ENCODE measurements around the gene CD207.
"Not testable (repeated sequence)": the region's sequence is repeated elsewhere in the genome, so short reads cannot be mapped to it uniquely, and the experiment has no call there.

Gene CD207

GRCh38 chr2:70835643-70836042 is at the start of gene CD207:
Gene CD207, minus strand, starts transcription at chr2:70835816. Its CDS starts 40 bp downstream, at chr2:70835776.
- DNase-seq (ENCODE audit: low spot score), result no peak

GRCh38 chr2:70878543-70878942 is 42.9 kb upstream of the CD207 start:
- not testable (repeated sequence) for DNase-seq (ENCODE audit: low spot score)

GRCh38 chr2:70876138-70876537 is 40.5 kb upstream of the CD207 start:
- DNase-seq (ENCODE audit: low spot score), result not testable (repeated sequence)

- DNase-seq (ENCODE audit: low spot score), result no peak
Measured at GRCh38 chr2:70873541-70873940, 37.9 kb upstream of the CD207 start.

GRCh38 chr2:70871398-70872211 is 36.0 kb upstream of the CD207 start:
- peak; percentile 88 for DNase-seq (ENCODE audit: low spot score)

- no peak for DNase-seq (ENCODE audit: low spot score)
Measured at GRCh38 chr2:70870790-70871189, 35.2 kb upstream of the CD207 start.

- no peak for DNase-seq (ENCODE audit: low spot score)
Measured at GRCh38 chr2:70868970-70869369, 33.4 kb upstream of the CD207 start.

- peak; percentile 93 for DNase-seq (ENCODE audit: low spot score)
Measured at GRCh38 chr2:70861777-70862625, 26.4 kb upstream of the CD207 start.

DNA sequence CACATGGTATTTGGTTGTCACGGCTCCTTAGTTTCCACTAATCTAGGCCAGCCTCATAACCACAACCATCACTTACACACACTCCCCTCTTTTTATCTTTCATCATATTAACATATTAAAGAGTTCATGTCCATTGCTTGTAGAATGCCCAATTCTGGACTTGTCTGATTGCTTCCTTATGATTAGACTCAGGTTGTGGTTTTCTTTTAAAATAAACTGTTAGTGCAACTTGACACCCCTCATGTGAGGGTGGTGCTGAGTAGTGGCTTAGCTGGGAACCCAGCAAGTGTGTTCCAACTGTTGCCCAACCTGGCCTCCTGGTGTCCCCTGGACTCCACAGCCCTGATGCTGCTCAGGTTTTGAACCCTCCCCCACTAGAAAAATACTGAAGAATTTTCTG is 20.1 kb upstream of the CD207 start:
- no peak for DNase-seq (ENCODE audit: low spot score)

- no peak for DNase-seq (ENCODE audit: low spot score)
Measured at GRCh38 chr2:70854411-70854810, 18.8 kb upstream of the CD207 start.

GRCh38 chr2:70852824-70853223 is 17.2 kb upstream of the CD207 start:
- DNase-seq (ENCODE audit: low spot score), result no peak

DNA sequence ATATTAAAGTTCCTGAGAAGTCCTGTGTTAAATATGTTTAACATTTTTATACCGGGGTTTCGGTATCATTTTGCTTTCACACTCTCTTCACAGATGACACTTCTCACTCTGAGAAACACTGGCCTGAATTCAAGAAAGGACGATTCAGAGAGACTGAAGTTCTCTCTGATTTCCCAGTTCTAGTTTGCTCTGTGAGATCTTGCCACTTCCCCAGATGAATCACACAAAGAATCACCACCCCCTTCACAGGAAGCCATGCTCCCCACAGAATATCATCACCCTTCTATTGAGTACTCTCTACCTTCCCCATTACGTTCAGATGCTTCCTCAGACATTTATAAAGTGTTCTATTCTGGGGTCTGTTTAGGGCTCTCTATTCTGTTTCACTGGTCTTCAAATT is 16.1 kb upstream of the CD207 start:
- DNase-seq (ENCODE audit: low spot score), result peak; percentile 36

- DNase-seq (ENCODE audit: low spot score), result no peak
Measured at GRCh38 chr2:70850925-70851324, 15.3 kb upstream of the CD207 start.

DNA sequence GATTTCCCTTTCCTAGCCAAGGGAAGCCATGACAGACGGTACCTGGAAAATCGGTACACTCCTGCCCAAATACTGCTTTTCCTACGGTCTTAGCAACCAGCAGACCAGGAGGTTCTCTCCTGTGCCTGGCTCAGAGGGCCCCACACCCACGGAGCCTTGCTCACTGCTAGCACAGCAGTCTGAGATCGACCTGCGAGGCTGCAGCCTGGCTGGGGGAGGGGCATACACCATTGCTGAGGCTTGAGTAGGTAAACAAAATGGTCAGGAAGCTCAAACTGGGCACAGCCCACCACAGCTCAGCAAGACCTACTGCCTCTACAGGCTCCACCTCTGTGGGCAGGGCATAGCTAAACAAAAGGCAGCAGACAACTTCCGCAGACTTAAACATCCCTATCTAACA is 6.8 kb upstream of the CD207 start:
- DNase-seq (ENCODE audit: low spot score), result no peak

DNA sequence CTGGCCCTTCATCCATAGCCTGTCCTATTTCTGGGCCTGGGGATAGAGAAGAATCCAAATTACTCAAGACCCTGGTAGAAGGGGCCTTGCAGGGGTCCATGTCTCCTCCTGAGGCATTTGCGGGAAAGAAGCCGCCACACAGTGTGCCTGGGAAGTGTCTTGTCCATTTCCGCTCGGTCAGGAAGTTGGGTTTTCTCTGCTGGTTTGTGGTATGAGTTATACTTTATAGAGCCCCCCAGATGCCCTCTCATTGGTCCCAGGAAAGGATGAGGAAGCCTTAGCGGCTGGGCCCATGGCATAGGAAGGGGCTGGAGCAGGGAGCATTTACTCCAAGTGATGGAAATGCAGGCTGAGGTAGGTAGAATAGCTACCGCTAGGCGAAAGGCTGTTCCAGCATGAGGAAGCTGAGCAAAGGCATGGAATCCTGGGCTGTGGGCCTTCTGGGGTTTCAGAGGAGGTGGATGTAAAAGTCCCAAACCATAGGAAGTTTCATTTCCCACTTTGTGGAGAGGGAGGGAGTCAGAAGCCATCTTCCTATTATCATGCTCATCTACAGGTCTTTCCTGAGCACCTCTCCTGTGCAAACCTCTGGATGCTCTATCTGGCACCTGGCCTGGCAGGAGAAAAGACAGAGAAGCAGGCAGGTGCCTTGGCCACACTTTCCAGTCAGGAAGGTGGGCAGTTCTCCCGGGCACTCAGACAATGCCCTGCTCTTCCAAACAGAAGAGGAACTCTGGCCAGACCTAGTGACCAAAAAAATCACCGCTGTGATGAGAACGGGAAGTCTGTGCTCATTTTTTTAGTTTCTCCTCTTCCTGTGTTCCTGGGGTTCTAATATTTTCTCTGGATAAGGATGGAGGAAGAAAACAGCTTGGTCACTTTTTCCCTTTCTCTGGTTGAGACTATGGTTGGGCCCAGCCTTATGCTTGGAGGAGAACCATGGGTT is 2.6 kb upstream of the CD207 start:
- no peak for DNase-seq (ENCODE audit: low spot score)

- DNase-seq (ENCODE audit: low spot score), result no peak
Measured at GRCh38 chr2:70834881-70835280, 735 bp downstream of the CD207 start.

DNA sequence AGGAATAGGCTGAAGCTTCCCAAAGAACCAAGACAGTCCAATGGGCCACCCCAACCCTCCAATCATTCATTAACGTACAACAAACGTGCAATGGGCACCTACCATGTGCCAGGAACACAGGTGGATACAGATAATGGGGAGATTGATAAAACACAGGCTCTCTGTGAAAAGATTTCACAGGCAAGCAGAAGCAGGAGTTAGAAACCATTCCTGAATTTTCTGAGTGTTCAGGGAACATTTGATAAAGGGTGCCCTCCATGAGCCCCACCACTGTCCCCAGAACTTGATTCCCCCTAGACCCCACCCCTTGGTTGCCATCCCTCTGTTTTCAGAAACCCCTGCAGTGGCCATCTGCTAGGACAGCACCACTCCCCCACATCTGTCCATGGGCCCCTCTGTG is 1.5 kb downstream of the CD207 start:
- DNase-seq (ENCODE audit: low spot score), result no peak

- no peak for DNase-seq (ENCODE audit: low spot score)
Measured at GRCh38 chr2:70833246-70833645, 2.4 kb downstream of the CD207 start.

DNA sequence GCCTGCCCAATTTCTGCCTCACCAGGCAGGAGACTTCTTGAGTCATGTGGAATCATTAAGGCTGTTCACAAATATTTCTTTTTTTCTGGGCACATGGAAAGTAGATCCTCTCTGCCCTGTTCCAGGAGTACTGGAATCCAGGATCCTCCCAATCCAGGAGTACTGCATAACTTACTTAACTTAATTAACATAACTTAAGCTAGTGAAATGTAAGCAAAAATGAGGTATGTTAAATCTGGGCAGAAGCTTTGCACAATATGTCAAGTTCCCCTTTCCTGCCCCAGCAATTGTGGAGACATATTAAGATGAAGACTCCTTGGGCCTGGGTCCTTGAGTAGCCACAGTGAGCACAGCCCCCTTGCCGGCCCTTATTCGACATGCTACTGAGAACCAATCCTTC is 3.2 kb downstream of the CD207 start:
- DNase-seq (ENCODE audit: low spot score), result no peak

GRCh38 chr2:70831861-70832260 is 3.8 kb downstream of the CD207 start:
- no peak for DNase-seq (ENCODE audit: low spot score)

GRCh38 chr2:70830366-70830765 is 5.2 kb downstream of the CD207 start:
- DNase-seq (ENCODE audit: low spot score), result peak; percentile 34

DNA sequence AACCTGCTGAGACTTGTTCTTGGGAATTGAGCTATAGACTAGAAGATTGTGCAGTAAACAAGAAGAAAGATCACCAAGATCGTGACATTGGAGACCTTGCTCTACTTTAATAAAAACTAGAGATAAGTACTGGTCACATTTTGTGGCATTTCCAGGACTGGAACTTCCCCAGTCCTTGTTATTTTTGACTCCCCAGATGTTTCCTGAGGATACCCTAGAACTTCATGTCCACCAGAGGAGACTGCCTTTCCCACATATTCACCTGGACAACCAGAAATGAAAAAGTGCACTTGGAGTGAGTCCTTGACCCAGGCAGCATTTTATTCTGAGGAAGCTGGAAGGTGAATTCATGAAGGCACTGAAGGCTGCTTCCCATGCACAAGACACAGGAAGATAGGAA is 5.7 kb downstream of the CD207 start:
- no peak for DNase-seq (ENCODE audit: low spot score)

Data from AG08395 (cell line).